Hematopoietic multipotent progenitor cell treated with erythropoietin and hydrocortisone succinate and interleukin-3 and kit ligand, for 4 days (in vitro differentiated cells): ENCODE measurements around the gene ADAM23.

Experiments
- DNase-seq: peaks from one replicate; pipeline ENCODE4 v3.0.0-alpha.2; 2015

ADAM23 gene

DNA sequence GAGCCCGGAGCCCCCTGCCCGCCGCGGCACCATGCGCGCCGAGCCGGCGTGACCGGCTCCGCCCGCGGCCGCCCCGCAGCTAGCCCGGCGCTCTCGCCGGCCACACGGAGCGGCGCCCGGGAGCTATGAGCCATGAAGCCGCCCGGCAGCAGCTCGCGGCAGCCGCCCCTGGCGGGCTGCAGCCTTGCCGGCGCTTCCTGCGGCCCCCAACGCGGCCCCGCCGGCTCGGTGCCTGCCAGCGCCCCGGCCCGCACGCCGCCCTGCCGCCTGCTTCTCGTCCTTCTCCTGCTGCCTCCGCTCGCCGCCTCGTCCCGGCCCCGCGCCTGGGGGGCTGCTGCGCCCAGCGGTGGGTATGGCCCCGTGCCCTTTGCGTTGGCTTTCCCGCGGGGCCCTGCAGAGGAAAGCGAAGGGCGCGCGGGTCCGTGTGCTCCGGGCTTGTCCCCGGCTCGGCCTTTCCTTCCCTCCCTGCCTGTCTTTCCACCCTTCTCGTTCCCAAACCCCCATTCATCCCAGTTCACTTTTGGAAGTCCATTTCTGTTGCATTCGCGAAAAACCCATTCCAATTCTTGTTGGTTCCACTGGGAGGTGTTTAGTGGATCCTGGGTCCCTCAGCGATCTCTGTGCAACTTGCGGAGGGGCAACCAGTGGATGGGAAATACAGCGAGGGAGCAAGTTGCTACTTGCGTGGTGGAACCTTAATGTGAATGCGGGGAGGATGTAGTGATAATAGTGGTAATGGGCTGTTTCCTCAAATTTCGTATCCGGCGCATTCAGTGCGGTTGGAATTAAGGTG, 599 bp downstream of the ADAM23 start:
- peak; percentile 61 for DNase-seq

DNA sequence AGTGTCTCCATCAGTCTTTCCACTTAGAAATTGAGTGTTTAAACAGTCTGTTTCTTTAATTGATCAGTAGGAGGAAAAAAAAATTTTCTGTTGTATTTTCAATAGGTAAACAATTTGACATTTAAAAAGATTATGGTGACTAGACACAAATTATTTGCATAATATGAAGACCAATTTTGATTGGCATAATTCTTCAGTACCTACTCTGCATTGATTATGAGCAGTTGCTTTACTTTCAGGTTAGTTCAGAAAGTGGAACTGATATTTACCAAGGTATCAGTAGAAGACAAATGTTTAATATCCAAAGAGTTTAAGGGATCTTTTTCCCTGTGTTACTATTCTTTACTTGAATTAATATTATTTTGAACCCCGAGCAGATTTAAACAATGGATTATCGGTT, 2.6 kb downstream of the ADAM23 start:
- DNase-seq: no peak

DNA sequence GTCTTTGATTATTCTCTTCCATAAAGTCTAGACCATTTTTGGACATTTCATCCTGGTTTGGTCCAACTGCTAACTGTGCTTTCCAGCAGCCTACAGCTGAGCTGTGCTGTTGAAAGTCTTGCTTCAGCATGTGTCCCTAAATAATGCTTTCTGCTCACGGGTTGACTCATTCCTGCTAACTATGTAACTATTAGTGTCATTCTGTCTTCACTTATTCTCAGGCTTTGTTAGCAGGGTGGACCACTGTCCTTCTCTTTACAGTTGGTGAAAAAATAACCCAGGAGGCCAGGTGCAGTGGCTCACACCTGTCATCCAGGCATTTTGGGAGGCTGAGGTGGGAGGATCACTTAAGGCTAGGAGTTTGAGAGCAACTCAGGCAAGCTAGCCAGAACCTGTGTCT, 8.9 kb downstream of the ADAM23 start:
- no peak for DNase-seq

DNA sequence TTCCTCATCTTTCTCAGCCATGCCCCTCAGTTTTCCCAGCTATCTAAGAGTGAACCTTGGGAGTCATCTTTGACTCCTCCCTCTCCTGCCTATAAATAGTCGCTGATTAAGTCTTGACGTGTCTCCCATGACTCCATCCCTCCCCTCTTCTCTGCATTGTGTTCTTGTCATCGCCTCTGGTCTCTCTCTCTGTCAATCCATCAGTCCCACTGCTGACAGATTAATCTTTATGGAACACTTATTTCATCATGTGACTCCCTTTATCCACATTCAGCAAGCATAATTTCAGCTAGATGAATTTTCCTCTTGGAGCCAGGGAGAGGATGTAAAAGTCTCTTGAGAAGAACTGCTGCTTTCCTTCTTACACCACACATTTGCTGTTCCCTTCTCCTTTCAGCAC, 9.4 kb downstream of the ADAM23 start:
- no peak for DNase-seq

DNA sequence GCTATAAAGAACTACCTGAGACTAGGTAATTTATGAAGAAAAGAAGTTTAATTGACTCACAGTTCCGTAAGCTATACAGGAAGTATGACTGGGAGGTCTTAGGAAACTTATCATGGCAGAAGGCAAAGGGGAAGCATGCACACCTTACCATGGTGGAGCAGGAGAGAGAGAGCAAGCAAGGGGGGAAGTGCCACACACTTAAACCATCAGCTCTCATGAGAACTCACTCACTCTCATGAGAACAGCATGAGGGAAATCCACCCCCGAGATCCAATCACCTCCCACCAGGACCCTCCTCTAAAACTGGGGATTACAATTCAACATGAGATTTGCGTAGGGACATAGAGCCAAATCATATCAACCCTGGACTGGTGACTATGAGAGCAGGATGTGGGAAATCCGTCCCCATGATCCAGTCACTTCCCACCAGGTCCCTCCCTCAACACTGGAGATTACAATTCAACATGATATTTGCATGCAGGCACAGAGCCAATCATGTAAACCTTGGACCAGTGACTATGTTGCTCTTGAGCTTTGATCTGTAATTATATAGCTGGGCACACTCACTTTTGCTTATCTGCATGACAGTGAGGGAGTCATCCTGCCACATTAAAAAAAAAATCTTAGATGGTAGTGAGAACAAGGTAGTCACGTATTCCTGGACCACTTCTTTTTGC, 12.9 kb downstream of the ADAM23 start:
- no peak for DNase-seq

DNA sequence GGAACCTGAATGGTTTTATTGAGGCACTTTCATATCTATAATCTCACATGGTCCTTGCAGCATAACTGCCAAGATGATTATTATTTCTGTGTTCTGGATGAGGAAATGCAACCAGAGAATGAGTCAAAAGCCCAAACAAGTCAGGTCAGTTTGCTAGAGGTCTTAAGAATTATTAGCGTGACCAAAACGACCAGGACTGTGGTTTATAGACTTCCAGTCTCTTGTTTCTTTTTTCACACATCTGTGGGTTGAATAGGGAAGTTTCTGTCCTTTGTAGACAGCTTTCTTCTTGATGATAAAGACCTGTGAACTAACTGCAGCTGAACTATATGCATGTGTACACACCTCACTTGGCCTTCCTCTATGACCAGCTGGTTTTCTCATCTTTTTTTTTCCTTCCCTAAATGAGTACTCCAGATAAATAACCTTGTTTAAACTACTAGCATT, 13.9 kb downstream of the ADAM23 start:
- DNase-seq: peak; percentile 47

DNA sequence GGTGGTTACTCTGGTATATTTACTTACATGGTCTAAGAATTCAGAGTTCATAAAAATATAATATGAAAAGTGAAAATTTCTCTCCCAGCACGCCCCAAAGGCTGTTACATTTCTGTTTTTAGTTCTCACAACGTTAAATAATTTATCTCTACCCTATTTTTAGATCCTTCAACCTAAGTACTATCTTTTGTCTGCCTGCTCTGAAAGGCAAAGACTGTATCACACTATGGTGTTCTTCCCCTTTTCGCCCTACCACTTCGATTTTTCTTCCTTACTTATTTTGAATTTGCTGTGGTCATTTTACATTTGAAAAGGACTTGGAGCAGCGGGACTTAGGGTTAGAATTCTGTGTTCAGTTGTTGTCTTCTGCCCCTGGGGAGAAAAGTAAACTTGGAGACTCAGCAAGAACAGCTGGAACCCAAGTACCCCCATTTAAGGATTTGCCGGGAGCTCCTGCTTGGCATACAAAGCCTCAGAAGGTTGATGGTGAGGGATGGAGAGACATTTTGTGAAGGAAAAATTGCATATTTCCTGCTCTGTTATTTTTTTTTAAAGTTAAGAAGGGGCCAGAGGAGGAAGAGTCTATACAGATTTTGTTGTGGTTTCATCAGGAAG, 19.0 kb downstream of the ADAM23 start:
- DNase-seq: peak; percentile 2

DNA sequence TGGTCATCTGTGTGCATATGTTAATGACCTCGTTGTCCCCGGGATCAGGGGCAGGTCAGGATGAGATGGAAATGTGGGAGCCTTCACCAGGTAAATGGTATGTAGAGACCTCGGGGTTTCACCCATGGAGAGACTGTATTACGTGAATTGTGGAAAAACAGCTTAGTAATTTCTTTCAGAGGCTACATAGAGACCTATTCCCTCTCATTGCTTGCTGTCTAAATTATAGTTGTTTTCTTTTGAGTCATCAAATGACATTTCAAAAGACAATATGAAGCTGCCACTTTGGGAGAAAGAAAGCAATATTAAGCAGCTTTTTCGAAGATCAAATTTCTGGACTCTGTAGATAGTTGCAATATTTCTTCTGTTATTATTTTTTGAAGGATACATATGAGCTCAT, 20.4 kb downstream of the ADAM23 start:
- DNase-seq: no peak

DNA sequence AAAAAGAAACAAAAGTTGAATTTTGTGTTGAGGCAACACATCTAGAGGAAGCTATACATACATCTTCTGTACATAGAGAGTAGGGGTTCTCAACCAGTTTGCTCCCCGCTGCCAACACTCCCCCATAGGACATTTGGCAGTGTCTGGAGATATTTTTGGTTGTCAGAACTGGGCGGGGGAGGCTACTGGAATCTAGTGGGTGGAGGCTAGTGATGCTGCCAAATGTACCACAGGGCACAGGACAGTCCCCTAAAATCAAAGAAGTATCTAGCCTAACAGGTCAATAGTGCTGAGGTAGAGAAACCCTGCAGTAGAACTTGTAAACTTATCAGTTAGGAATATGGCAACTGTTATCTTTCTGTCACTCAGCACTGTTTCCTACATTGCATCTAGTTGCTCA, 21.3 kb downstream of the ADAM23 start:
- no peak for DNase-seq

DNA sequence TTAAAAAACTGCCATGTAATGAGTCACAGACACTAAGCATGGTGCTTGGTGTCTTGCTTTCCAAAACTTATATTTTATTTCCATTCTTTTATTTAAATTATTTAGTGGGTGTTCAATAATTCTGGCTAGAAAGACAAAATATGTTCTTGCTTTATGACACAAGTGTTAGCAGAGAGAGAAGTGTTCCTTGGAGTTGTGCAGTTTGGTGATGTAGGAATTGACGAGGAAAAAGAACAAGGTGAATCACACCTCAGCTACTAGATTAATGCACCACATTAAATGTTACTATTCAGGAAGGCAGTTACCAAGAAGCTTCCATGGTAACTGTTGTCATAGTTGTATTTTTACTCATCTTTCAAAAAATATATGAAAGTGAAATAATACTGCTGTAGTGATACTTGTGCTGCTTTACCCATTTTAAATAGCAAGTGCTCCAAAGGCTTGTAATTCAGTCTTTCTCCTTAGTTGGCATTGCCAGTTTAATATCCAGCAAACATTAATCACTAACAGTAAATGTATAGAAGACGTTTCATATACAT, 28.3 kb downstream of the ADAM23 start:
- DNase-seq: no peak

DNA sequence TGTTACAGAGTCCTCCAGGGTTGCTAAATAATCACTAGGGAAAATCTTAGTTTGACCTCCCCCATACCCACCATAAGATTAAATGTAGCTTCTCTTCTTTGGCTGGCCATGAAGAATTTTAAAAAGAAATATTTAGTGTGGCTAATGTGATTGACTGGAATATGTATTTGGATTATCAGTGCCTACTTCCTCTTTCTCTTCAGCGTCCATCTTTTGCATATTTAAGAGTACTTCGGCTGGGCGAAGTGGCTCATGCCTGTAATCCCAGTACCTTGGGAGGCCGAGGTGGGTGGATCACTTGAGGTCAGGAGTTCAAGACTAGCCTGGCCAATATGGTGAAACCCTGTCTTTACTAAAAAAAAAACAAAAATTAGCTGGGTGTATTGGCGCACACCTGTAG, 28.8 kb downstream of the ADAM23 start:
- DNase-seq: no peak

DNA sequence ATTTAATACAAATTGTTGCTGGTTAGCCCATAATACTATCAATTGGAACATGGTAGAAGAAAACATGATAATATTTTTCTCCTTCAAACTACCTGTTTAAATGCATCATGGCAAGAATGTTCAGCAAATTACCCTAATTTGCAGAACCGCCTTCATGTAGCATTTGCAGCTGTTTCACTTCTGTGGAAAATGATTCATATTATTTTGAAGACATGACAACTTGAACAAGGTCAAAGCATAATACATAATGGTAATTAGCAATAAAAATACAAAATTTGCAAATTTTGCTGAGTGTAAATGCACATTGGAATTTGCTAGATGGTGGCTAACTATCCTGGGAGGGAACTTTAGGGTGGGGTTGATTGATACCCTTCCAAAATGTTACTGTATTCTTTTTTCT, 30.8 kb downstream of the ADAM23 start:
- no peak for DNase-seq

DNA sequence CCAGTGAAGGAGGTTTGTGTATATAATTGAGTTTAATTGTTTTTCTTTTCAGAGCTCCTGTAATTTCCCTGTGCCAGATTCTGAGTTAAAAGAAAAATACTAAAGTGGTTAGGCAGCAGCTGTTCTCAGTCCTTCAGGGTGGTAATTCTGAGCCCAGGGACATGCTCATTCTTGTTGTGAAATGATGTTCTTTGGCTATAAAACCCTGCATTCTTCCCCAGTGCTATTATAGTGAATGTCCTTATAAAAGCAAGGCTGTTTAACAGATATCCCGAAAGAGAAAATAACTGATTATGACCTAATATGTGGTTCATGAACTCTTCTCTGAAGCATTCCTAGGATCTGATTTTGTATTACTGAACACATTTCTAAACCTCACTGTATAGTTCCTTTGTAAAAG, 34.0 kb downstream of the ADAM23 start:
- no peak for DNase-seq

DNA sequence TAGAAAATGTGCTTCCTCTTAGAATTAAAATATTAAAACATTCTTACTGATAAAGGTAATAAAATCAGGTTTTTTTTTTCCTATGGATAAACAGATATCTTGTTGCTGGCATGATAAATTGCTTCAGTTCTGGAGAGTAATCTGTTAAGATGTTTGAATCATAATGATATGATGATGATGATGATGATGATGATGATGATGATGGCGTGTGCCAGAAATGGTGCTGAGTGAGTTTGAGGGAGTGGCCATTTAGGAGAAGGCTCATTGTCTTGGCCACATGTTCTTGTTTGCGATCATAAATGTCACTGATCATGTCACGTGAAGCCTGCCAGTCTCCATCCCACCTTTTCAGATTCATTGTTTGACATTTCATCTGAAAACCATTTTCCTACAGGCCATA, 35.0 kb downstream of the ADAM23 start:
- DNase-seq: no peak

DNA sequence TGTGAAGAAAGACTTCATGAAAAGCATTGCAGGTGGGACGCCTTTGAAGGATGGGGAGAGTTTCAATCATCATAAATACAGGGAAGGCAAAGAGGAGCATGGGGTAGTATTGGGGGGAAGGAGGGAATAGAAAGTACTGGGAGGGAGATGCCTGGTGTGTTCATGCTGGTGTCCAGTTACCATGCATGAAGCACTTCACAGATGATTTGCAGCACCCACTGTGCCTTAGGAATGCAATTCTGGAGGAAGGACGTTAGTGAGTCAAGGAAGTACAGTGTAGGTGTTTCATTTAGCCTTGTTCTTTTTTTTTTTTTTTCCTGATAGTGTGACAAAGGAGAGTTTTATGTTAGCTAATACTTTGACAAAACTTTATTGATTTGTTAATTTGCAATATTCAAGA, 36.8 kb downstream of the ADAM23 start:
- DNase-seq: no peak

DNA sequence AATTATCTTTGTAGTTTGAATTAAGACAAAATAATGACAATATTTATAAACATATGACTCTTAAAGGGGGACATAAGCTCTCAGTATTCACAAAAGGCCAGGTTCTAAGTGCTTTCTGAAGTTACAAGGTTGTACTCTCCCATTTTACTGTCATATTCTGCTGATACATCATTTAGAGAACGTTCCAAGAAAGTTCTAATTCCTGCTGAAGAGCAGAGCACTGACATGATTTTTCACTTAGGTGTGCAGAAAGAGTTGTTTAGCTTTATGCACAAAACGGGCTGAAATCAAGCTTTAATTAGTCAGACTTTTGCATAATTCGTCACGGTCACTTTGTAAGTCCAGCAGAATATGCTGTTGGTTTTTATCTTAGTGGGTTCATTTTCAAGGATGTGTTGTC, 37.3 kb downstream of the ADAM23 start:
- no peak for DNase-seq

DNA sequence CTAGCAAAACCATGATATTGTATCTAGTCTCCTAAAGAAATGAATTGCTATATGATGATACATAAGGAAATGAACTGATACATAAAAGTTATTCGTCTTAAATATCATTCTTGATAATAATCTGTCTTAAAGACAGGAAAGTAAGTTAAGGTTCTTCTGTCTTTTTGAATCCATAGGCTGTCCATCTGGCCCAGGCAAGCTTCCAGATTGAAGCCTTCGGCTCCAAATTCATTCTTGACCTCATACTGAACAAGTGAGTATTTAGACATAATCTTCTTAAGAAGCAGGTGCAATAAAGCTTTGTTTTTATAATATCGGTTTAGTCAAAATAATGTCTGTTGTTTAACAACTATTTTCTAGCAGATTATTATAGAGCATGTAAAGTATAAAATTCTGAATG, 37.7 kb downstream of the ADAM23 start:
- no peak for DNase-seq

DNA sequence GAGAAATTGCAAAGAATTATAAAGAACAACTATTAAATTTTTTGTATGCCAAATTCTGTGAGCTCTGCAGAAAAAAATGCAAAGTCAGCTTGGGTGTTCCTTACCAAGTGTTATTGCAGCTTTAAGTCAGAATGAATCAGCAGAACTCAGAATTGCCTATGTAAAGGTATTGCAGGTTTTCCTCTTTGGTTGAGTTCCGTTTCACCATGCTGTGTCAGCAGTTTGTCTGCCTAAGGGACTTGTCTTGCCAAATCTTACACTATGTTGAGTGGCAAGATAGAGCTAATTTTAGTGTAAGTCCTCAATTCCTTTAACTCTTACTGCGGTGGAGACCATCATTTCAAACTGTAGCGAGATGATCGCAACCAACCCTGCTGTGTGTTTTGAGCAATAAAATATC, 38.8 kb downstream of the ADAM23 start:
- DNase-seq: peak; percentile 69

DNA sequence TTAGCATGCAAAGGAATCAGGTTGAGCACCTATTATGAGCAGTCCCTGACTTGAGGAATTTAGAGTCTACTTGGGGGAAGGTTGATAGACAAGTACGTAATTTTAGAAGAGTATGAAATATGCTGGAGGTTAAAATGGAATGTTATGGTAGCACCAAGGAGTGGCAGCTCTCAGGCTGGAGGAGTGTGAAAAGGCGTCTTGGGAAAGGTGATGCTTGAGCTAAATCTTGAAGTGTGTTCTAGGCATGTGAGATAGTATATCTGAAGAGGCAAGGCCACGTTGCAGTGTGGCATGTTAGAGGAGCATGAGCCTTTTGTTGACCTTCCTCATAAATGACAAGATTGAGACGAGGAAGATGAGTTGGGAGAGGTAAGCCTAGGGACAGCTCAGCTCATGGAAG, 39.3 kb downstream of the ADAM23 start:
- no peak for DNase-seq

DNA sequence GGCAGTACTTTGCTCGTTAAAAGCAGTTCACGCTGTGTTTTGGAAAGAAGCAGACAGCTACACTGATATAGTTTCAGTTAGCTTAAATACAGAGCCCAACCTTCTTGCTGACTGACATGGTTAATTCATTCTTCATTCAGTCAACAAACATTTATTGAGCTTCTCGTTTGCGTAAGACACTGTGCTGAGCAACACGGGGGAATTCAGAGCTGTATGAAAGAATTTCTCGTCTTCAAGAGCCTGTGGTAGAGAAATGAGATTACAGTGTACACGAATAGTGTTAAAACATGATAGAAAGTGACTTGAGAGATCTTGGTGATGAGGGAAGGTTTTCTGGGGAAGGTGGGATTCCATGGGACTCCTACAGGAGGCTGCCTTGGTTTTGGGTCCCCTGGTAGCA, 44.7 kb downstream of the ADAM23 start:
- DNase-seq: no peak

DNA sequence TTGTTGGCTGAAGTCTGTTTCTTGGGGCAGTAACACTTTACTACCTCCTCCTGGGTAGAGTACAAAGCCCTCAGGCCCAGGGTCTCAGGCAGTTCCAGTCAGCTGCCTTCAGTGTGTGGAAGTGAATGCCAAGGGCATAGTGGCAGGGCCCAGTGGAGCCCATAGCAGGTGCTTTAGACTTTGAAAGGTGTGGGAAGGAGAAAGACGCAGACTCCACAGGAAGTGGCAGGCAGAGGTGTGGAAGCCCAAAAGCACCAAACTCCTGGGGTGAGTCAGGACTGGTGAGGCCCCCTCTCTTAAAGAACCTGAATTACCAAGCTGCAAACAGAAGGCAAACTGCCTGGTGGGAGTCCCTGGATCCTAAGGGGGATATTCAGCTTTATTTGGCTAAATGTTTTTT, 45.3 kb downstream of the ADAM23 start:
- DNase-seq: no peak

DNA sequence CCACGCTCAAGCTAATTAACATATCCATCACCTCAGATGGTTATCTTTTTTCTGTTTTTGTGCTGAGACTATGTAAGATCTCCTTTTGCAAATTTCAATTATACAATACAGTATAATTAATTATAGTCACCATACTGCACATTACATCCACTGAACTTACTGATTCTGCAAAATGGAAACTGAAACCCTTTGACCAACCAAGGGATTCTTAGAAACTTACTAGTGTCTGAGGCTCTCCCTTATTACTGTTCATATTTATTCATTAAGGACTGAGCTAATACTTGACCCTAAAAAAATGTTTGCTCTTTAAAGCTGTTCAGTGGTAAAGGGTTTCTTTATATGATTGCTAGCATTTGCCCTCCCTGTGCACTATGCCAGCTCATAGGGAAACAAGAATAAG, 50.7 kb downstream of the ADAM23 start:
- no peak for DNase-seq

DNA sequence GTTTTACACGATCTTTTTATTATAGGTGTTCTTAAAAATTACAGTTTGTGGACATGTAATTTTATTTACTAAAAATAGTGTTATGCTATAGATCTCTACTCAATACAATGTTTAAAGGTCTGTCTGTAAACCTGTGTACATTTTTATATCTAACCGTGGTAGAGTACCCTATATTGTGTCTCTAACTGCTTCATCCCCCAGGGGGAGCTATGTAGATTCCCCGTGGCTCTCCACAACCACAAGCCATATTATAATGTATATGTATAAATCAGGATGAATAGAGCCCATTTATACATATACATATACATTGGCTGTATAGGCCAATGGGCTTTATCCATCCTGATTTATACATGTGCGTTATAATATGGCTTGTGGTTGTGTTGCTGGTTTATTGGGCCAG, 59.4 kb downstream of the ADAM23 start:
- peak; percentile 13 for DNase-seq

DNA sequence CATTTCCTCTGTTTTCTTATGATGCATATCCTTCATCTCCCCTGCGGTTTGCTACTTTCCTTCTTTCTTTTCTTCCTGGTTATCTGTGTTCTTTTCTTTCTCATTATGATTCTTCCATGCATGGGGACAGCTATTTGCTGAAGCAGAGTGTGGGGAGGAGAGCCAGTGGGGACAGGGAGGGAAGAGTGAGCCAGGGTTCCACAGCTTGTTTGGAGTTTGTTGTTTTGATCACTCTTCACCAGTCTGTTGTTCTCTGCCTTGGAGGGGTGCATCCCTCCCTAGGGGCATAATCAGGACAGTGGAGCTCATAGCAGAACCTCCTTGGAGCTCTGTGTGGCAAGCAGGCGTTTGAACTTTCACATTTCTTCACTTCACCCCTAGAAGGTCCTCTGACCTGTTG, 68.0 kb downstream of the ADAM23 start:
- DNase-seq: no peak
